ENCODE data around the gene DAGLB.

DNA sequence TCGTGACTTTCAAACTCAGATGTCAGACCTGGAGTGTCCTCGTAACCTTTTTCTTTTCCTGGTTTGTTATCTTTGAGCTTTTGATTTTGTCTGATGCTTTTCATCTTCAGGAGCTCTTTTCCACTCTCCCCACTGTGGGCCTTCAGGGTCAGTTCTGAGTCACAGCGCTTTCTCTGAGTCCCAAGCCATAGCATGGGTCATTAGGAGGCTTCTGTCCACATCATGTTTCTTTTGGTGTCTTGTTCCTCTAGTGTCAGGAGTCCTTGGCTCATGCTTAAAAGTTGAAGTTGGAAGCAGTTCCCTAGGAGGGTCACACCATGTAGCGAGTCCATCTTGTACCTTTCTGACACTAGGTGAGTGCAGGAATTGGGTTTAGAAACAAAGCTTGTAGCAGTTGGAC, 40.3 kb downstream of the DAGLB start:
- no peak for TF ChIP-seq POLR2A (IDR thresholded peaks at IDR 0.05)
- TF ChIP-seq, protein P1, sequence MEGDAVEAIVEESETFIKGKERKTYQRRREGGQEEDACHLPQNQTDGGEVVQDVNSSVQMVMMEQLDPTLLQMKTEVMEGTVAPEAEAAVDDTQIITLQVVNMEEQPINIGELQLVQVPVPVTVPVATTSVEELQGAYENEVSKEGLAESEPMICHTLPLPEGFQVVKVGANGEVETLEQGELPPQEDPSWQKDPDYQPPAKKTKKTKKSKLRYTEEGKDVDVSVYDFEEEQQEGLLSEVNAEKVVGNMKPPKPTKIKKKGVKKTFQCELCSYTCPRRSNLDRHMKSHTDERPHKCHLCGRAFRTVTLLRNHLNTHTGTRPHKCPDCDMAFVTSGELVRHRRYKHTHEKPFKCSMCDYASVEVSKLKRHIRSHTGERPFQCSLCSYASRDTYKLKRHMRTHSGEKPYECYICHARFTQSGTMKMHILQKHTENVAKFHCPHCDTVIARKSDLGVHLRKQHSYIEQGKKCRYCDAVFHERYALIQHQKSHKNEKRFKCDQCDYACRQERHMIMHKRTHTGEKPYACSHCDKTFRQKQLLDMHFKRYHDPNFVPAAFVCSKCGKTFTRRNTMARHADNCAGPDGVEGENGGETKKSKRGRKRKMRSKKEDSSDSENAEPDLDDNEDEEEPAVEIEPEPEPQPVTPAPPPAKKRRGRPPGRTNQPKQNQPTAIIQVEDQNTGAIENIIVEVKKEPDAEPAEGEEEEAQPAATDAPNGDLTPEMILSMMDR (IDR thresholded peaks at IDR 0.05): no peak
